Coronary artery (tissue), 2 donors: ENCODE measurements around the gene MGLL.
A peak's percentile ranks its signal among the peaks of the same experiment; 100 is the strongest.

Source experiments
- DNase-seq: peaks from one replicate; pipeline ENCODE4 v3.0.0-alpha.2; 2017; ENCODE audit warnings: low spot score
- H3K27ac ChIP-seq, 2 donors: fragments of 200-600 bp; sonication (generic); one replicate each; pipeline ENCODE4 v1.5.1; 2016 to 2019
- H3K4me3 ChIP-seq: fragments of 200-600 bp; sonication (generic); 2 replicates; pipeline ENCODE4 v1.5.1; 2016; ENCODE audit warnings: mild to moderate bottlenecking, moderate library complexity
- TF ChIP-seq, protein P1 (sequence below): fragments of 200-600 bp; sonication (generic); IDR thresholded peaks from one replicate; pipeline ENCODE4 v1.5.1; 2019; ENCODE audit warnings: antibody characterized with exemption

Gene MGLL

DNA sequence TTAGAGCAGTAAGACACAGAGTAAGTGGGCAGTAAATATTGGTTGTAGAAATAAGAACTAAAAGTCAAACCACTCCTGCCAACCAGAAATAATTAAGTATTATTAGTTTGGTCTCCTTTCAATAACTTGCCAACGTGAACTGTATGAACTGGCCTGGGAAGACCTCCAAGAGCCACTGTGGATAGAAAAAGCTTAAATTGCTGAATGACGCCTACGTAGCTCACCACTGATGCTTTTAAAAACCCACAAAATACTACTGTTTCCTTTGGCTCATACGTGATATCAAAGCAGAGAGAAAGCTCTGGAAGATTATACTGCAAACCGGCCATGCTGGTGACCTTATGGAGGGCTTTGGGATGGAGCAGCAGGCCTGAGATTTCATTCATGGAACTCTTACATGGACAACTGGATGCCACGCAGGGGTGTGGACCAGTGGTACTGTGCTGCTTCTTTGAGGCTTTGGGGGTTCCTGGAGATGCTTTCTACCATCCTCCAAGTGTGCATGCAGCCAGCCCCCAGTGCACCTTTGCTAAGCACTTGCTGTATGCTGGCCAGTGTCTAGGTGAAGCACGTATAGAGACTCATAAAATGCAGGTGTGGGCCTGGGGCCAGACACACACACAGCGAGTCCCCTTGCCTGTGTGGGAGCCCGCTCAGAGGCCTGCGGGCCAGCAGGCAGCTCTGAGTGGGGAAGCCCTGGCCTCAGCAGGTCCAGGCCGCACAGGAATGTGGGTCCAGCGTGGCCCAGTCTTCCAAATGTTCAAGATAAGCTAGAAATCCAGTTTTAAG, 82.8 kb downstream of the MGLL start:
- TF ChIP-seq, protein P1, sequence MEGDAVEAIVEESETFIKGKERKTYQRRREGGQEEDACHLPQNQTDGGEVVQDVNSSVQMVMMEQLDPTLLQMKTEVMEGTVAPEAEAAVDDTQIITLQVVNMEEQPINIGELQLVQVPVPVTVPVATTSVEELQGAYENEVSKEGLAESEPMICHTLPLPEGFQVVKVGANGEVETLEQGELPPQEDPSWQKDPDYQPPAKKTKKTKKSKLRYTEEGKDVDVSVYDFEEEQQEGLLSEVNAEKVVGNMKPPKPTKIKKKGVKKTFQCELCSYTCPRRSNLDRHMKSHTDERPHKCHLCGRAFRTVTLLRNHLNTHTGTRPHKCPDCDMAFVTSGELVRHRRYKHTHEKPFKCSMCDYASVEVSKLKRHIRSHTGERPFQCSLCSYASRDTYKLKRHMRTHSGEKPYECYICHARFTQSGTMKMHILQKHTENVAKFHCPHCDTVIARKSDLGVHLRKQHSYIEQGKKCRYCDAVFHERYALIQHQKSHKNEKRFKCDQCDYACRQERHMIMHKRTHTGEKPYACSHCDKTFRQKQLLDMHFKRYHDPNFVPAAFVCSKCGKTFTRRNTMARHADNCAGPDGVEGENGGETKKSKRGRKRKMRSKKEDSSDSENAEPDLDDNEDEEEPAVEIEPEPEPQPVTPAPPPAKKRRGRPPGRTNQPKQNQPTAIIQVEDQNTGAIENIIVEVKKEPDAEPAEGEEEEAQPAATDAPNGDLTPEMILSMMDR: no peak
- peak overlapping the region; percentile 47 to 72 for H3K27ac ChIP-seq
- DNase-seq: no peak
- no peak overlapping the region for H3K4me3 ChIP-seq

DNA sequence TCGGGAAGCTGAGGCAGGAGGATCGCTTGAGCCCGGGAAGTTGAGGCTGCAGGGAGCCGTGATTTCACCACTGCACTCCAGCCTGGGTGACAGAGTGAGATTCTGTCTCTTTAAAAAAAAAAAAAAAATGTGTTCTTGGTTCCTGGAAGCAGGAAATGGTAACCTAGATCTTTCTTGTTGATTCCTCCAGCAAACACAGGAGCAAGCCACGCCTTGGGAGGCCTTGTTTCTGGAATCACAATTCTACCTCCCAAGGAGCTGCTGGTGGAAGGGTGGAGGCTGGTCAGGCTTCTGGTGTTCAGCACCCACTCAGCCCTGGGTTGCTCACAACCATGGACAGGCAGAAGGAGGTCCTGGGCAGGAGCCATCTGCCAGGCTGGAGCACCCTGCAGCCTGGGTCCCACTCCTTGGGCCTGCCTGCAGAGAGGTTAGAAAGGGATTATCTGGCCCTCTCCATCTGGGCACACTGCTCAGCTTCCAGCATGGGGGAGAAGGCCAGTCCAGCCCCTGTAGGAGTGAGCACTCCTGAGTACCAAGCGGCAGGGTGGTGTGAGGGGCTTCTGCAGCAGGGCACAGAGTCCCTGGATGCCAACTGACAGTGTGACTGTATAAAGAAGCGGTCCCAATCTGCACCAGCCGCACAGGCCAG, 84.0 kb downstream of the MGLL start:
- no peak for DNase-seq
- no peak overlapping the region for H3K4me3 ChIP-seq
- TF ChIP-seq, protein P1: no peak
- H3K27ac ChIP-seq: peak overlapping the region; percentile 47 to 72

DNA sequence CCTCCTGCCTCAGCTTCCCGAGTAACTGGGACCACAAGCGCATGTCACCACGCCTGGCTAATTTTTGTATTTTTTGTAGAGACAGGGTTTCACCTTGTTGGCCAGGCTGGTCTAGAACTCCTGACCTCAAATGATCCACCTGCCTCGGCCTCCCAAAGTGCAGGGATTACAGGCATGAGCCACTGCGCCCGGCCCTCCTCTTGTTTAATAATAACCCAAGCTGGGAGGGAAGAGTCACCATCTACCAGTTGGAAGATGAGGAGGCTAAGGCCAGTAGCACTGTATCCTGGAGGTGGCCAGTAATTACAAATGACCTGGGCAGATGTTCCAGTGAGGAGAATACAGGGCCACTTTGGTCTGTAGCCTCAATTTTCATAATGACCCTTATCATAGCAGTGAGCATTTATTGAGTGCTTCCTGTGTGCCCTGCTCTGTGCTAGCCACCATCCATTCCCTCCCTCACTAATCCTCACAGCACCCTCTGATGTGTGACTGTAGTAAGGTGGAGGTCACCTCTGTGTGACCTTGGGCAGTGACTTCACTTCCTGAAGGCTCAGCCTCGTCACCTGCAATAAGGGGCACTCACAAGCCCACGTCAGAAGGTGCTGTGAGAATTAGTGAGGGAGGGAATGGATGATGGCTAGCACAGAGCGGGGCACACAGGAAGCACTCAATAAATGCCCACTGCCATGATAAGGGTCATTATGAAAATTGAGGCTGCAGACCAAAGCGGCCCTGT, 85.3 kb downstream of the MGLL start:
- Histone ChIP-seq H3K4me3 (no peak overlapping the region), H3K27ac (peak overlapping the region; percentile 47 to 57)
- DNase-seq: no peak
- TF ChIP-seq, protein P1: no peak

DNA sequence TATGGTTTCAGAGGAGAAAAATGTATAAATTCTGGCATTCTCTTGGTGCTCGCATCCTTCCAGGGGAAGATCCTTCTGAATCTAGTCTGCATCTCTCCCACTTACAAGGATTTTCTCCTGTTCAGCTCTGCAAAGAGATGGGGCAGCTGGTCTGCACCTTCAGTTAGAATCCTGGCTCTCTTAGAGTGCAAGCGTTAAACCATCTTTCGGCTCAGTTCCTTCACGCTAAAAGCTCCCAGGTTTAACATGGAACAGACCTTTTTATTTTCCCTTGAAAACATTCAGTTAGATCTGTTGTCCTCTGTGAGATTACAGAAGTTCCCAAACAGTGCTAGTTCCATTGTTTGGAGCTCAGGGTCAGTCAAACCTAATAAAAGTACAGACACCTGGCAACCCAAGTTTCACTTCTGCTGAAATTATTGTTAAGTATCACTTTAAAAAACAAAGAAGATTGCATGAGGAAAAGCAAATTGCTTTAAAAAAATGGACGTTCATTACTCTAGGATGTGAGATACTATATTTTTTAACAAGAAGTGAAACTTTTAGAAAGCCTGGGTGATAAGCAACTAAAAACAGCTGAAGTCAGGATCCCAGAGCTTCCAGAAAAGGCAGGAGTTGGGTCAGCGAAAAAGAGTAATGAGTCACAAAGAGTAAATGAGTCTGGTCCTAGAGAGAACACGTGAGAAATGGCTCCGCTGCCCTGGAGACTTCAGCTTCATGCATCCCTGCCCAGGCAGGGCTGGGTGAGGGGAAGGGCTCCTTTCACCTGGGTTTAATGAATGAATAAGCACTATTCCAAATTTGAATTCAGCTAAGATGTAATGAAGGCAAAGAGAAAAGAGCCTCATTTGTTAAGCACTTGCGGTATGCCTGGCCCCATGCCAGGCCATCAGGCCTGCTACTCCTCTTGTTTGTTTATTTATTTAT, 86.3 kb downstream of the MGLL start:
- TF ChIP-seq, protein P1: no peak
- Histone ChIP-seq H3K27ac (peak overlapping the region; percentile 57 to 63), H3K4me3 (no peak overlapping the region)
- DNase-seq: no peak

DNA sequence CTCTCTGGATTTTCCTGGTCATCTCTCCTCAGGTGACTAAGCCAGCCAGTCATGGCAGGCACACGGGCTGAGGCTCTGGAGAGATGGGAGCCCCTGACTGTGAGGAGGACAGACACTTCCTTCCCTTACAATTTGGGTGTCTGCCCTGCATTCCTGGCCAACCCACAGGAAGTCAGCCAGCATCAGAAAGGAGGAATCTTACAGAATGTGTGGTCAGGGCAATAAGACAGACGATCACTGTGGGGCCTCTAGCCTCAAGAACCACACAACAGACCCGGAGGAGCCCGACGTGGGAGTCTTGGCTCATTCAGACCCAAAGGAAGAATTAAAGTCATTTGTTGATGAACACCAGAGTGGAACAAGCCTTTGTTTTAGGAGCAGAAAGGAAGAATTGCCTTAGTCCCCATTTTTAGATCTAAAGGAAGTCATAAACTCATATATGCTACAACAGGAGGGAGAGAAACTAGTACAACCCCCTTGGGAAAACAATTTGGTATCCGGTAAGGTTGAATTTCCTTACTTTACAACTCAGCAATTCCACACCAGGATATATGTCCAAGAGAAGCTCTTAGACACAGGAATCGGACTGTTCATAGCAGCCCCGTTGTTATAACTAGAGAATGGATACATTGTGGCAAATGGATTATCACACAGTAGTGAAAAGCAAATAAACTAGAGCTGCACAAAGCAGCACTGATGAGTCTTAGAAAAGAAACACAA, 87.4 kb downstream of the MGLL start:
- DNase-seq: no peak

More for the DNA sequence above, 87.4 kb downstream of the MGLL start:
- Histone ChIP-seq H3K4me3 (no peak overlapping the region), H3K27ac (peak overlapping the region; percentile 47 to 54)
- TF ChIP-seq, protein P1: no peak
